Activated CD8-positive, alpha-beta memory T cell treated with anti-CD3 and anti-CD28 coated beads, Interleukin-2, amount 50 U/mL, for 1 hour (primary cell): ENCODE results near the gene JARID2.

Experiments used
- DNase-seq: peaks from one replicate; pipeline ENCODE4 v3.0.0-alpha.2; 2020; ENCODE audit errors: extremely low read depth

Gene JARID2

GRCh38 chr6:15462717-15463525 lies 217.1 kb downstream of the JARID2 start:
- no peak for DNase-seq

GRCh38 chr6:15464211-15464725 lies 218.4 kb downstream of the JARID2 start:
- DNase-seq, result peak; percentile 25

DNA sequence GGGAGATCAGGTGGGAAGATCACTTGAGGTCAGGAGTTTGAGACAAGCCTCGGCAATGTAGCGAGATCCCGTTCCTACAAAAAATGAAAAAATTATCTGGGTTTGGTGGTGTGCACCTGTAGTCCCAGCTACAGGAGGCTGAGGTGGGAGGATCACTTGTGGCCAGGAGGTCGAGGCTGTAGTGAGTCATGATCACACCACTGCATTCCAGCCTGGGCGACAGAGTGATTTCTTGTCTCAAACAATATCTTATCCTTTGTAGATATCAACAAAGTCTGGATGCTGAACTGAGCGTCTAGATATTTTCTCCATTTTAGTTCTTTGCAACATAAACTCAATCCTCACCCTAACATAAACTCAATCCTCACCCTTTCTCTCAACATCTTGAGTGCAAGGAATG lies 219.3 kb downstream of the JARID2 start:
- DNase-seq, result no peak

- no peak for DNase-seq
Observed at GRCh38 chr6:15470746-15471145, 224.9 kb downstream of the JARID2 start.

DNA sequence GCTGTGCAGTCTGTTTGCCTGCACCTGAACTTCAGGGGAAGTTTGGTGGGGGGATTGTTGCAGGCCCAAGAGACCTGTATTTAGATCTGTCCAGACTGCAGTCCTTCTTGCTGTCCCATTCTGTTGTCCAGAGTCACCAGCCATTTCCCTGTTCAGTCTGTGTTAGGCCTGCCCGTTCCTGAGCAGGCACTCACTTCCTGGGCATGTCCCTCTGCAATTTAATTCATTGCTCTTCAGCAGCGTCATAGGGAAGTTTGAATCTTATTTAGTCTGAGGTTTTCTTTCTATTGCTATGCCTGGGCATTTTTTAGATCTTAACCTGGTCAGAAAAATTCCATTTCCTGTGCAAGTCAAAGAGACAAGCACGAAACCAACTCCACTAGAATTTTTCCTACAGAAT lies 226.8 kb downstream of the JARID2 start:
- no peak for DNase-seq

GRCh38 chr6:15473174-15473573 lies 227.3 kb downstream of the JARID2 start:
- no peak for DNase-seq

GRCh38 chr6:15473741-15474161 lies 227.9 kb downstream of the JARID2 start:
- no peak for DNase-seq

DNA sequence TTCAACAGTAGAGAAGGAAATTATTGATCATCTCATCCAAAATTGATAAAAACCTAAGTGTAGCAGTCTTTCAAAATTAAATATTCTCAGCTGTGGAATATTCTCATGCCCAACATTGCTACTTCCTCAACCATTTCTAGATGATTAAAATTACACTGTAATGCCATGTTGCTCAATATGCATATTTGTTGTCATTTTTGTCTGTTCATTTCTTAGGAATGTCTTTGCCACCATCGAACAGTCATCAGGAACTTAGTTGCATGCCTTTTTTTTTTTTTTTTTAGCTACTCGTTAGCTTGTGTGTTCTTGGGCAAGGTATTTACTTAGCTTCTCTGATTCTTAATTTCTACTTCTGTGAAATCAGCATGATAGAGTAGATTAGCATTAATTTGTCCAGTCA lies 228.3 kb downstream of the JARID2 start:
- no peak for DNase-seq

GRCh38 chr6:15475261-15475660 lies 229.4 kb downstream of the JARID2 start:
- DNase-seq, result no peak

GRCh38 chr6:15475872-15476271 lies 230.0 kb downstream of the JARID2 start:
- no peak for DNase-seq

- no peak for DNase-seq
Observed at GRCh38 chr6:15476631-15477380, 230.9 kb downstream of the JARID2 start.

DNA sequence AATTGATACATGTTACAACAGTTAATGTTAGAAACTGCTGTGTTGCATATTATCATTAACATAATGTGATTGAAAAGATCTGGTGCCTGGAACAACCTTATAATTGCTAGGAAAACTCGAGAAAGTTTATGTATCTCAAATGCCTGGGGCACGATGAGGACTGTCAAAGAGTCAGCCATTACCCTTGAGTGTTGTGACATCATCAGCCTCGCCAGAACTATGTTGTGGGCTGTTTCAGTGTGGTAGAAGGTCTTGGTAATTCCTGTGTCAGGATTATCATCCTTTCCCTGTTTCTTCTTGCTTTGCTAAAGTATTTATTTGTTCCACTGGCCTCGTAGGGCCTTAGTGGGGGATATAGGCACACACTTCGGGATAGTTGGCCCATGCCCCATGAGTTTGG lies 231.9 kb downstream of the JARID2 start:
- DNase-seq, result no peak

- DNase-seq, result no peak
Observed at GRCh38 chr6:15479761-15480160, 233.9 kb downstream of the JARID2 start.

GRCh38 chr6:15480525-15480924 lies 234.7 kb downstream of the JARID2 start:
- no peak for DNase-seq

DNA sequence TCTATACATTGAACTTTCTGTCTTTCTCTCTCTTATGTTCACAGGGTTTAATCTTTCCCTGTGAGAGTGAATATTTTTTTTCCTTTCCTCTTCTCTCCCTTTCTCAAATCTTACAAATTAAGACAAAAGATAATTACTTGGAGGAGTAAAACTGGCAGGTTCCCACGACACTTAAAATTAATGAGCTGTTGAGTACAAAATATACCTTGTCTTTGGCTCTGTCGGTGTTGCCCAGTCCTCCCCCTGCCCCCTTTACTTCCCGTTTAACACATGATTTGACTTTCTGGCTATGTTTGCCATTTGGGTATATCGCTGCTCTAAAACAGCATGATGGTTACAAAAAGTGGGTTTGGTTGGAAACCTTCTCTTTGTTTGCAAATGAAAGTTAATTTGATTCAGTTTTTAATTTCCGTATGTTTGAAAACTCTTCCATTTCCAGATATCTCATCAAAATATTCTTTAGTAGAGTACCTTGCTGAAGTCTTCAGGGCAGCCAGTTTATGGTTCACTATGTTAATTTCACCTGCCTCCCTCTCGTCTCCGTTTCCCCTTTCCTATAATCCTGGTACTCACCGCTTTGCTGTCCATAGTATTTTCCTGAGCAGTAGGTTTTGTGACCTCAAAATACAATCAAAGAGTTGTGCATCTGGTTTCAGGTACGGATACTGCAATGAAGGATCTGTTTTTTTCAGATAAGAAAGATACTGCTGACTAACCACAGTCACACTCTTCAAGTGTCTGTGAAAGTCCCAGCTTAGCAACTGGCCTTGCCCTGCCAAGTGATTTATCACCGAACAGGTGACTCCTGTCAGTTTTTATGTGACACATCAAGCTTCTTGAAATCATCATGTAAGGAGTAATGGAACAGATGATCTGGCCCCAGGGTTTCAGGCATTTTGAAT lies 235.8 kb downstream of the JARID2 start:
- DNase-seq, result no peak

- no peak for DNase-seq
Observed at GRCh38 chr6:15483060-15483459, 237.2 kb downstream of the JARID2 start.

DNA sequence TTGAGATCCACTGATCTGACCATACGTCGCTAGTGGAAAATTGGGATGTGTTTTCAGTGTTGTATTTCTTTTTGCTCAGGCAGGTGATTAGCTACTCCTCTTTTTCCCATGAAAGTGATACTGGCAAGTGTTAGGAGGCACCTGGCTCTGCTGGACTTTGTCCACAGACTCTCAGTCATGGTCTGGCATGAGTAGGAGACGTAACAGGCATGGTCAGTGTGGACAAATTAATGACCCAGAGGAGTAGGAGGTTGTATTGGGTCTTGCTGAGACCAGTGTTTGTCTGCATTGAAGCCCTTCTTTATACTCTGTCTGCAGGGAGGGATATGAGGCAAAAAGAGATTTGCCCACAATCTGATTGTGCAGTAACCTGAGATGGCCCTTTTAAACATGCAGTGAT lies 238.3 kb downstream of the JARID2 start:
- DNase-seq, result no peak

DNA sequence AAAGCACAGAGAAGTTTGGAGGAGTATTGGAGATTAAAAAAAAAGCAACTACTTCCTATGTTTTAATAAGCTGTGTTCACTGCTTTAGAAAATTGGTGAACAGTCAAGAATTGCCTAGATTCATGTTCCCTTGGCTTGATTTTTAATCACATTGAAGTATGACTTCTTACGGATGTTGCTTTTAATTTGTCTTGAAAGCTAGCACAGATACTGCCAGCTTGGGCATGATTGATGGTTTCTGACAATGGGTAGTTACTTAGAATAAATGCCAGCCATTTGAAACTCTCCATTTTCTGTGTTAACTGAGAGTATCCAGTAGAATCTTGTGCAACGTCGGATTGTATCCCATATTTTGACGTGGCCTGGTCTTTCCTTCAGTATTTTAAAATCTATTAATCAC lies 239.0 kb downstream of the JARID2 start:
- no peak for DNase-seq

- no peak for DNase-seq
Observed at GRCh38 chr6:15485936-15486335, 240.1 kb downstream of the JARID2 start.

- DNase-seq, result no peak
Observed at GRCh38 chr6:15487262-15487661, 241.4 kb downstream of the JARID2 start.

- DNase-seq, result no peak
Observed at GRCh38 chr6:15489261-15489962, 243.5 kb downstream of the JARID2 start.
